LNCAP (cell line): ENCODE results near the gene SLC39A8.

Source experiments
- CTCF ChIP-seq: fragments of 450-650 bp; IDR thresholded peaks from 2 replicates; pipeline ENCODE4 v1.5.1; 2017; ENCODE audit warnings: mild to moderate bottlenecking

SLC39A8 gene

GRCh38 chr4:102234243-102234838 is 110.9 kb downstream of the SLC39A8 start:
- TF ChIP-seq CTCF, result no peak

GRCh38 chr4:102230194-102230593 is 115.1 kb downstream of the SLC39A8 start:
- no peak for TF ChIP-seq CTCF

- no peak for TF ChIP-seq CTCF
Observed at GRCh38 chr4:102227388-102227787, 117.9 kb downstream of the SLC39A8 start.

- TF ChIP-seq CTCF, result no peak
Observed at GRCh38 chr4:102223461-102223860, 121.8 kb downstream of the SLC39A8 start.

- TF ChIP-seq CTCF, result no peak
Observed at GRCh38 chr4:102222838-102223409, 122.4 kb downstream of the SLC39A8 start.

GRCh38 chr4:102219129-102219528 is 126.2 kb downstream of the SLC39A8 start:
- no peak for TF ChIP-seq CTCF

GRCh38 chr4:102218656-102219055 is 126.6 kb downstream of the SLC39A8 start:
- TF ChIP-seq CTCF, result no peak
